Measurements from ENCODE around the gene COX8C.

COX8C gene

DNA sequence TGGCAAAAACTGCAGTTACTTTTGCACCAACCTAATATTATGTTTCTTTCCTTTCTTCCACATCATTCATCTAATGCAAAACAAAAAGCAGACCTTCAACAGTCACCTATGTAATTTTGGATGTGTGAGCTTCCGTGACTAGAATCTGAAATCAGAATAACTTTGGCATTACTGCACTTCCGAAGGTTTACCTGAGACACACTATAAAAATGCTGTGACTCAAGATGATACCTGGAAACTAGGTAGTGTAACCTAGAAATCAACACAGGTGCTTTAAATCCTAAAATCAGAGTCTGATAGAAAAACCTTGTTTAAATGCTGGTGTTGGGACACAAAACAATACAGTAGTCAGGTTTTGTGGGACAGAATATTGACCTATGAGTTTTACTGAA, 16.4 kb upstream of the COX8C start:
- Histone ChIP-seq H3K4me3 (ENCODE audit: low read depth, low read length) (no peak overlapping the region), H3K27ac (no peak overlapping the region), H3K27me3 (ENCODE audit: insufficient read depth, low read depth, severe bottlenecking) (no peaks in the 10 kb centered on the region), H3K9me3 (ENCODE audit: severe bottlenecking) (no peaks in the 10 kb centered on the region), H3K36me3 (no peaks in the 10 kb centered on the region; the same call in none of the 2 replicates)
- TF ChIP-seq, protein P1, sequence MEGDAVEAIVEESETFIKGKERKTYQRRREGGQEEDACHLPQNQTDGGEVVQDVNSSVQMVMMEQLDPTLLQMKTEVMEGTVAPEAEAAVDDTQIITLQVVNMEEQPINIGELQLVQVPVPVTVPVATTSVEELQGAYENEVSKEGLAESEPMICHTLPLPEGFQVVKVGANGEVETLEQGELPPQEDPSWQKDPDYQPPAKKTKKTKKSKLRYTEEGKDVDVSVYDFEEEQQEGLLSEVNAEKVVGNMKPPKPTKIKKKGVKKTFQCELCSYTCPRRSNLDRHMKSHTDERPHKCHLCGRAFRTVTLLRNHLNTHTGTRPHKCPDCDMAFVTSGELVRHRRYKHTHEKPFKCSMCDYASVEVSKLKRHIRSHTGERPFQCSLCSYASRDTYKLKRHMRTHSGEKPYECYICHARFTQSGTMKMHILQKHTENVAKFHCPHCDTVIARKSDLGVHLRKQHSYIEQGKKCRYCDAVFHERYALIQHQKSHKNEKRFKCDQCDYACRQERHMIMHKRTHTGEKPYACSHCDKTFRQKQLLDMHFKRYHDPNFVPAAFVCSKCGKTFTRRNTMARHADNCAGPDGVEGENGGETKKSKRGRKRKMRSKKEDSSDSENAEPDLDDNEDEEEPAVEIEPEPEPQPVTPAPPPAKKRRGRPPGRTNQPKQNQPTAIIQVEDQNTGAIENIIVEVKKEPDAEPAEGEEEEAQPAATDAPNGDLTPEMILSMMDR (IDR thresholded peaks at IDR 0.05; ENCODE audit: low read depth, low read length): no peak
- DNase-seq: no peak

DNA sequence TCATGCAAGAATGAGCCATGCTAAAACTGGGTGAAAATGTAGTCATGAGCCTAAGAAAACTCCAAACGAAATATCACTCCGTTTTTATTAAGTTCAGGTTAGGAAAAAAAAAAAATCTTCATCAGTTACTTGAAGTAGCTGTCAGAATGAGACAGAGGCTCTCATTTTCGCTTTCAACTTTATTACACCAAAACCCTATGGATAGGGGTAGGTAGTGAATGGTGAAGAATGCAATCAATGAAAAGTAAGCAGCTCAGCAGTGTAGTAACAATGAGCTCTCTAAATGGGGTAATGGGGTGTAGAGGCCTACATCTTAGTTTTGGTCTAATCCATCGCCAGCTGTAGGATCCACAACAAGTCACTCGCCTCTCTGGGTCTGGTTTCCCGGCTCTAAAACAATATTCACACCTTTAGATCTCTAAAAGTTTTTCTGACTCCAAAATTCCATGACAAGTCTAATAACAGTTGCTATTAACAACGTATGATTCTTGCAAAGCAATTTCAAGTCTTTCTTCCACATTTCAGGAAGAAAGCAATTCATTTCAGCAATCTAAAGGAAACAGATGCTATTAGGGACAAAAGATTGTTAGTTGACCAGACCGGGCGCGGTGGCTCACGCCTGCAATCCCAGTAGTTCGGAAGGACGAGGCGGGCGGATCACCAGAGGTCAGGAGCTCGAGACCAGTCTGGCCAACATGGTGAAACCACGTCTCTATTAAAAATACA, 15.8 kb upstream of the COX8C start:
- H3K27ac ChIP-seq: no peak overlapping the region

DNA sequence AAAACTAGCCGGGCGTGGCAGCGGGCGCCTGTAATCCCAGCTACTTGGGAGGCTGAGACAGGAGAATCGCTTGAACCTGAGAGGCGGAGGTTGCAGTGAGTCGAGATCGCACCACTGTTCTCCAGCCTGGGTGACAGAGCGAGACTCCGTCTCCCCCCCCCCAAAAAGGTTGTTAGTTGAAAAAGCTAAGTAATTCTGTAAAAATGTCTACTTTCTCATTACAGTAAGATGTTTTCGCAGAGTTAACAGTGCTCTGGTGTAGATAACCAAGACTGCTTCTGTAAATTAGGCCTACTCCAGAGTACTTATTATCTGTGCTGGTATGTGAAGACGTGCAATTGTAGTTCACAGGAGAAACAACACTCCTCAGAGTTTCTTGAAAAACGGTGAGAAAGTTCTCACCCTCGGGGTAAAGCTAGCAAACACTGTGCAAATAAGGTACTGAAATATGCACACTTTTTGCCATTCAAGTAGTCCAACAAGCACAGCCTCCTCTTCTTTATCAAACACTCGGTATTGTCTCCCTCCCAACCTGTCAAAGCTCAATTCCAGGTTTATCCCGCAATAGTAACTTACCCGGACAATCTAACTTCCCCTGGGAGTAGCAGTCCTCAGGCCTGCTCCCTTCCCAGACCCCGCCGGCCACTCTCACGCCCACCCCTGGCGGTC, 15.1 kb upstream of the COX8C start:
- no peak for DNase-seq
- H3K36me3 ChIP-seq: no peaks in the 10 kb centered on the region; the same call in 1 of the 2 replicates
- peak overlapping the region; percentile 95 for H3K27ac ChIP-seq

More for the DNA sequence above, 15.8 kb upstream of the COX8C start:
- DNase-seq: no peak
- Histone ChIP-seq H3K27me3 (ENCODE audit: insufficient read depth, low read depth, severe bottlenecking) (no peaks in the 10 kb centered on the region), H3K36me3 (no peaks in the 10 kb centered on the region; the same call in 1 of the 2 replicates), H3K4me3 (ENCODE audit: low read depth, low read length) (no peak overlapping the region), H3K9me3 (ENCODE audit: severe bottlenecking) (no peaks in the 10 kb centered on the region)
- TF ChIP-seq, protein P1 (IDR thresholded peaks at IDR 0.05; ENCODE audit: low read depth, low read length): no peak

DNA sequence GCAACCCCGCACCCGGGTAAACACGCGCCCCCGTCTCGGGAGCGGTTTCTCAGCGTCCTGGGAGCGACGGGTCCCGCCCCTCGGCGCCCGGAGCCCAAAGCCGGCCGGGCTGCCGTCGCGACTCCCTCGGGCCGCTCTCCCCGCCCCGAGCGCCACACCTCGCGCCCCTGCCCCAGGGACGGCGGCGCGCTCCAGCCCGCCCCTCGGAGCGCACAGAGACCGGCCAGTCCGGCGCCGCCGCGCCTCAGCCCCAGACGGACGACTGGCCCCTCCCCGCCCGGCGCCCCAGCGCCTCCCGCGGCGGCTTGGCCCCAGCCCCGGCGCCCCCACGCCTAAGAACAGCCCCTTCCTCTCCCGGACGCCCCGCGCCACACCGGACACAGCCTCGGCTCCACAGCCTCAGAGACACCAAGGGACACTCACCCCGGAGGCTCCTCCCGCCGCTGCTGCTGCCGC, 14.6 kb upstream of the COX8C start:
- Histone ChIP-seq H3K27me3 (ENCODE audit: insufficient read depth, low read depth, severe bottlenecking) (no peaks in the 10 kb centered on the region), H3K9me3 (ENCODE audit: severe bottlenecking) (peaks cover 9% of the 10 kb centered on the region), H3K36me3 (no peaks in the 10 kb centered on the region; the same call in 1 of the 2 replicates), H3K27ac (peak overlapping the region; percentile 95), H3K4me3 (ENCODE audit: low read depth, low read length) (peak overlapping the region; percentile 63)
- DNase-seq: peak; percentile 65
- TF ChIP-seq, protein P1 (IDR thresholded peaks at IDR 0.05; ENCODE audit: low read depth, low read length): no peak

More for the DNA sequence above, 15.1 kb upstream of the COX8C start:
- Histone ChIP-seq H3K27me3 (ENCODE audit: insufficient read depth, low read depth, severe bottlenecking) (no peaks in the 10 kb centered on the region), H3K4me3 (ENCODE audit: low read depth, low read length) (peak overlapping the region; percentile 63), H3K9me3 (ENCODE audit: severe bottlenecking) (peaks cover 4% of the 10 kb centered on the region)
- TF ChIP-seq, protein P1 (IDR thresholded peaks at IDR 0.05; ENCODE audit: low read depth, low read length): no peak

DNA sequence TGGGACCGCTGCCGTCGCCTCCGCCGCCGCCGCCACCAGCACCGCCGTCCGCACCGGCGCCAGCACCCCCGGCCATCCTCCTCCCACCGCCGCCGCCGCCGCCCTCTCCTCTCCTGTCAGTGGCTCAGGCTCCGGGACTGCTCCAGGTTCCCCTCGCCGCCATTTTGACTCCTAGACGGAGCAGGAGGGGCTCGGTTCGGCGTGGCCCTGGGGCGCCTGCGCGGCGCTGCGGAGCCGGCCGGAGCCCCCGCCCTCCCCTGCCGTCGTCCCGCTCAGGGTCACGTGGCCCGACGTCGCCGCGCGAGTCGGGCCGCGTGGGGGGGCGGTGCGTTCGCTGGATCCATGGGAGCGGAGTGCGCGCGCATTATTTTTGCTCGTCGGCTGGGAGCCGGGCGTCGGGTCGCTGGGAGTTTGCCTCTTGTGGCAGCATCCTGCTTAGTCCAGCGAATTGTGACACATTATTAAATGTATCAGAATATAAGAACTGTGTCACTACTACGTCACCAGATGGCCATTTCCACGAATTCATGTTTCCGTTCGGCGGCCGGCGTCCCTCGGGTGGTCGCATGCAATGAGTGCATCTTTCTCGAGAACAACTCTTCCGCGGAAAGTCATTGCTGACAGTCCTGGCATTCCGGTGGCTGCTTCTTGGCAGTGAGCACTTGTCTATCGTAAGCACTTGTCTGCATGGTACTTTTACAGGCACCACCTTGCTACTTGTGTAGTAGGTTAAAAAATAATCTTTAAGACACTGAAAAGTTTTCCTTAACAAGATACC, 13.9 kb upstream of the COX8C start, which contains the start of gene BTBD7:
TSS of gene BTBD7 (minus strand) at position 184 of the 778 bp plus-strand sequence. CDS start 36,985 bp downstream, outside the sequence.
- peak; percentile 96 for DNase-seq
- no peaks in the 10 kb centered on the region for H3K27me3 ChIP-seq (ENCODE audit: insufficient read depth, low read depth, severe bottlenecking)
- no peaks in the 10 kb centered on the region; the same call in 1 of the 2 replicates for H3K36me3 ChIP-seq
- peak within 1 kb of the TSS; percentile 95 for H3K27ac ChIP-seq
- TF ChIP-seq, protein P1 (IDR thresholded peaks at IDR 0.05; ENCODE audit: low read depth, low read length): peak; percentile 32; the same call in 1 of the 2 replicates
- peak within 1 kb of the TSS; percentile 67 for H3K4me3 ChIP-seq (ENCODE audit: low read depth, low read length)
- peaks cover 11% of the 10 kb centered on the region for H3K9me3 ChIP-seq (ENCODE audit: severe bottlenecking)

Data from WERI-Rb-1 (cell line).